ENCODE measurements around the gene CLCA1.

DNA sequence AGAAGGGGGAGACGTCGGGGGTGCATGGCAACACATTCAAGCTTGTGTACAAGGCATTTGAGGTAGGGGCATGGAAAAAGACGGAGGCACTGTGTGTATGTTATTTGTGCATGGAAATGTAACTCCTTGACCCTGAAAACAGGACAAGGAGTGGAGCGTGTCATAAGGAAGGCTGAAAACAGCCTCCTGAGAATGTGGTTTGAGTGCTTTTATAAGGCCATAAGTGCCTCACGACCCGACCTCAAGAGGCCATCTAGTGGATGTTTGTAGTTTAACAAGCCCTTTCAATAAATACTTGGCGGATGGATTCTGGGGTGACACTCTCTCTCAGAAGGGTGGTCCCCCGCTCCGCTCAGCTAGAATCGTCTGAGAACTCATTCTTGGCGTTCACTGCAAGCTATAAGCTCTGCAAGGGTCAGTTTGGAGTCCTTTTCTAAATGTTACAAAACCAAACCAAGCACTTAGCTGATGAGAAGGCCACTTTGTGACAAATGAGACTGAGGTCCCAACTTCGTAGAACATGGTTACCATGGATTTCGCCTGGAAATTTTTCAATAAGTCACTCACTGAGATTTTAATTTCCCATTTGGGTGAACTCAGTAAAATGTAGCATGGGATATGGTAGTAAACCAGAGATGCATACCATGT, 39.3 kb downstream of the CLCA1 start:
- TF ChIP-seq, protein P1, sequence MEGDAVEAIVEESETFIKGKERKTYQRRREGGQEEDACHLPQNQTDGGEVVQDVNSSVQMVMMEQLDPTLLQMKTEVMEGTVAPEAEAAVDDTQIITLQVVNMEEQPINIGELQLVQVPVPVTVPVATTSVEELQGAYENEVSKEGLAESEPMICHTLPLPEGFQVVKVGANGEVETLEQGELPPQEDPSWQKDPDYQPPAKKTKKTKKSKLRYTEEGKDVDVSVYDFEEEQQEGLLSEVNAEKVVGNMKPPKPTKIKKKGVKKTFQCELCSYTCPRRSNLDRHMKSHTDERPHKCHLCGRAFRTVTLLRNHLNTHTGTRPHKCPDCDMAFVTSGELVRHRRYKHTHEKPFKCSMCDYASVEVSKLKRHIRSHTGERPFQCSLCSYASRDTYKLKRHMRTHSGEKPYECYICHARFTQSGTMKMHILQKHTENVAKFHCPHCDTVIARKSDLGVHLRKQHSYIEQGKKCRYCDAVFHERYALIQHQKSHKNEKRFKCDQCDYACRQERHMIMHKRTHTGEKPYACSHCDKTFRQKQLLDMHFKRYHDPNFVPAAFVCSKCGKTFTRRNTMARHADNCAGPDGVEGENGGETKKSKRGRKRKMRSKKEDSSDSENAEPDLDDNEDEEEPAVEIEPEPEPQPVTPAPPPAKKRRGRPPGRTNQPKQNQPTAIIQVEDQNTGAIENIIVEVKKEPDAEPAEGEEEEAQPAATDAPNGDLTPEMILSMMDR (IDR thresholded peaks at IDR 0.05) = peak; percentile 20 to 40
- TF ChIP-seq POLR2AphosphoS5 (IDR thresholded peaks at IDR 0.05) = no peak
